Fibroblast of pulmonary artery (primary cell): ENCODE measurements around the gene CNDP2.
A peak's percentile ranks its signal among the peaks of the same experiment; 100 is the strongest.

Source experiments
- DNase-seq: peaks from one replicate; pipeline ENCODE4 v3.0.0-alpha.2; 2010; ENCODE audit warnings: low read depth
- H3K4me3 ChIP-seq: replicated peaks from 2 replicates; pipeline ENCODE4 v1.5.1; 2011; ENCODE audit warnings: low read depth, mild to moderate bottlenecking, control low read depth, low read length, moderate library complexity
- TF ChIP-seq, protein P1 (sequence below): IDR thresholded peaks from 2 replicates; pipeline ENCODE4 v1.5.1; 2011; ENCODE audit warnings: mild to moderate bottlenecking, control low read depth, low read length, inconsistent platforms; ENCODE audit errors: missing control alignments

CNDP2 gene

GRCh38 chr18:74480149-74480651 is 16.0 kb upstream of the CNDP2 start:
- H3K4me3 ChIP-seq: no peak overlapping the region
- no peak for DNase-seq
- TF ChIP-seq, protein P1, sequence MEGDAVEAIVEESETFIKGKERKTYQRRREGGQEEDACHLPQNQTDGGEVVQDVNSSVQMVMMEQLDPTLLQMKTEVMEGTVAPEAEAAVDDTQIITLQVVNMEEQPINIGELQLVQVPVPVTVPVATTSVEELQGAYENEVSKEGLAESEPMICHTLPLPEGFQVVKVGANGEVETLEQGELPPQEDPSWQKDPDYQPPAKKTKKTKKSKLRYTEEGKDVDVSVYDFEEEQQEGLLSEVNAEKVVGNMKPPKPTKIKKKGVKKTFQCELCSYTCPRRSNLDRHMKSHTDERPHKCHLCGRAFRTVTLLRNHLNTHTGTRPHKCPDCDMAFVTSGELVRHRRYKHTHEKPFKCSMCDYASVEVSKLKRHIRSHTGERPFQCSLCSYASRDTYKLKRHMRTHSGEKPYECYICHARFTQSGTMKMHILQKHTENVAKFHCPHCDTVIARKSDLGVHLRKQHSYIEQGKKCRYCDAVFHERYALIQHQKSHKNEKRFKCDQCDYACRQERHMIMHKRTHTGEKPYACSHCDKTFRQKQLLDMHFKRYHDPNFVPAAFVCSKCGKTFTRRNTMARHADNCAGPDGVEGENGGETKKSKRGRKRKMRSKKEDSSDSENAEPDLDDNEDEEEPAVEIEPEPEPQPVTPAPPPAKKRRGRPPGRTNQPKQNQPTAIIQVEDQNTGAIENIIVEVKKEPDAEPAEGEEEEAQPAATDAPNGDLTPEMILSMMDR: no peak

DNA sequence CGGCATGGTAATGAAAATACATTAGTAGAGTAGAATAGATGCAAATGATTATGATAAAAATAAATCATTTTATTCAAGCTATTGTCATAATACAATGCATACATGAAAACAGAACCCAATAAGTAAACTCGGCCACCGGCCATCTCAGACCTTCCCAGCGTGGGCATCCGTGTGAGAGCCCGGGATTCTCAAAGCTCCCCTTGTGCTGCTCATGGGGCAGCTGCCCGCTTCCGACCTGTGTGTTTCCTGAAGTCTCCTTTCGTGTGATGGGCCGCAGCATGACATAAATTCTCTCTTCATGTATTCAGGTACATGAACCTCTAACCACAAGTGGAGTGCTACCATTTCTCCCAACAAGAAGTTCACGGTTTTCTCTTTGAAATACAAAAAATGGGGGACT is 13.5 kb upstream of the CNDP2 start:
- no peak for DNase-seq
- no peak overlapping the region for H3K4me3 ChIP-seq
- TF ChIP-seq, protein P1: no peak

GRCh38 chr18:74486119-74486849 is 9.9 kb upstream of the CNDP2 start:
- H3K4me3 ChIP-seq: no peak overlapping the region
- TF ChIP-seq, protein P1: no peak

DNA sequence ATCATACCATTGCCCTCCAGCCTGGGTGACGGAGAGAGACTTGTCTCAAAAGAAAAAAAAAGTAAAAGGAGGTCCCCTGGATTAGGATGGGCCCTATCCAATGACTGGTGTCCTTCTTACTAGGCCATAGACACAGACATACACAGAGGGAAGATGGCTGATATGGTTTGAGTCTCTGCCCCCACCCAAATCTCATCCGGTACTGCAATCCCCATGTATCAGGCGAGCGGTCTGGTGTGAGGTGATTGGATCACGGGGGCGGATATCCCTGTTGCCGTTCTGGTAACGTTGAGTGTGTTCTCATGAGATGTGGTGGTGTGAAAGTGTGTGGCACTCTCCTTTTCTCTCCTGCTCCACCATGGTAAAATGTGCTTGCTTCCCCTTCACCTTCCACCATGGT is 7.8 kb upstream of the CNDP2 start:
- DNase-seq: no peak
- H3K4me3 ChIP-seq: no peak overlapping the region
- TF ChIP-seq, protein P1: no peak

More at GRCh38 chr18:74486119-74486849, 9.9 kb upstream of the CNDP2 start:
- no peak for DNase-seq

DNA sequence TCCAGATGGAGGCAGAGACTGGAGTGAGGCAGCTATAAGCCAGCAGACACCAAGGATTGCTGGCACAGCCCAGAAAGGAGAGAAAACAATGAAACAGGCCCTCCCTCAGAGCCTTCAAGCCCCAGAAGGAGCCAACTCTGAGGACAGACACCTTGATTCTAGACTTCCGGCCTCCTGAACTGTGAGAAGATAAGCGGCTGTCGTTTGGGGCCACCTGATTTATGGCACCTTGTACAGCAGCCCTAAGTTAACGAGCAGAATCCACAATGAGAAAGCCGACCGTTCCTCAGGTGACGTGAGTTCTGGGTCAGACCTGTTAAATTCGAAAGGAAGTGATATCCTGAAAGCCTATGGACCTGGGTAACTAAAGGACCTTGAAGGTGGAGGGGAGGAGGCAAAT is 7.3 kb upstream of the CNDP2 start:
- H3K4me3 ChIP-seq: no peak overlapping the region
- no peak for DNase-seq
- TF ChIP-seq, protein P1: no peak

- no peak overlapping the region for H3K4me3 ChIP-seq
- TF ChIP-seq, protein P1: no peak
- peak; percentile 27 for DNase-seq
Measured at GRCh38 chr18:74489676-74490075, 6.5 kb upstream of the CNDP2 start.

- TF ChIP-seq, protein P1: no peak
- no peak overlapping the region for H3K4me3 ChIP-seq
- no peak for DNase-seq
Measured at GRCh38 chr18:74492259-74492658, 3.9 kb upstream of the CNDP2 start.
